ENCODE measurements around the gene MACO1.
A peak's percentile ranks its signal among the peaks of the same experiment; 100 is the strongest.

Gene MACO1

GRCh38 chr1:25492323-25492722, 61.6 kb downstream of the MACO1 start:
- H4K5ac ChIP-seq (ENCODE audit: low read length): no peak overlapping the region
- no peak overlapping the region for H3K56ac ChIP-seq (ENCODE audit: low read length)
- H3K4me2 ChIP-seq (ENCODE audit: low read length): no peak overlapping the region
- H3K36me3 ChIP-seq (ENCODE audit: control insufficient read depth, insufficient read depth, low read length): no peaks in the 10 kb centered on the region
- no peaks in the 10 kb centered on the region for H3K4me1 ChIP-seq (ENCODE audit: control insufficient read depth, low read depth, low read length)
- H3K4me3 ChIP-seq (ENCODE audit: low read length): no peak overlapping the region
- no peak overlapping the region for H2BK15ac ChIP-seq (replicated peaks; ENCODE audit: low read depth)
- no peak overlapping the region for H3K9ac ChIP-seq (ENCODE audit: low read length)
- DNase-seq: peak; percentile 34
- no peaks in the 10 kb centered on the region for H3K79me1 ChIP-seq (ENCODE audit: low read length)
- H3K23ac ChIP-seq (ENCODE audit: low read length): no peak overlapping the region
- H3K4ac ChIP-seq (ENCODE audit: low read depth, low read length): no peak overlapping the region
- WGBS (ENCODE audit: extremely low coverage, insufficient coverage, low lambda C conversion rate): no CpG with 5 or more reads among the region's 8 CpGs
- H4K8ac ChIP-seq (ENCODE audit: low read depth, low read length): no peak overlapping the region
- H3K18ac ChIP-seq (ENCODE audit: low read length): no peak overlapping the region
- no peaks in the 10 kb centered on the region for H3K27me3 ChIP-seq (ENCODE audit: insufficient read depth, low read length, poor library complexity)
- H2BK120ac ChIP-seq (ENCODE audit: low read depth, low read length): no peak overlapping the region
- no peak overlapping the region for H2AK5ac ChIP-seq (ENCODE audit: low read length)
- no peak overlapping the region for H2BK5ac ChIP-seq (ENCODE audit: low read length)
- no peak overlapping the region for H3K27ac ChIP-seq (ENCODE audit: low read depth, low read length)
- no peaks in the 10 kb centered on the region for H3K79me2 ChIP-seq (ENCODE audit: control insufficient read depth, insufficient read depth, low read length)

- H3K18ac ChIP-seq (ENCODE audit: low read length): no peak overlapping the region
- H3K79me1 ChIP-seq (ENCODE audit: low read length): no peaks in the 10 kb centered on the region
- H3K4me1 ChIP-seq (ENCODE audit: control insufficient read depth, low read depth, low read length): no peaks in the 10 kb centered on the region
- no peak overlapping the region for H3K9ac ChIP-seq (ENCODE audit: low read length)
- H3K27ac ChIP-seq (ENCODE audit: low read depth, low read length): no peak overlapping the region
- no peak overlapping the region for H3K4me2 ChIP-seq (ENCODE audit: low read length)
- H3K56ac ChIP-seq (ENCODE audit: low read length): no peak overlapping the region
- no peak overlapping the region for H4K8ac ChIP-seq (ENCODE audit: low read depth, low read length)
- no peak for DNase-seq
- H3K27me3 ChIP-seq (ENCODE audit: insufficient read depth, low read length, poor library complexity): no peaks in the 10 kb centered on the region
- H4K5ac ChIP-seq (ENCODE audit: low read length): no peak overlapping the region
- H3K36me3 ChIP-seq (ENCODE audit: control insufficient read depth, insufficient read depth, low read length): no peaks in the 10 kb centered on the region
- H3K23ac ChIP-seq (ENCODE audit: low read length): no peak overlapping the region
- H3K79me2 ChIP-seq (ENCODE audit: control insufficient read depth, insufficient read depth, low read length): no peaks in the 10 kb centered on the region
- no CpG with 5 or more reads among the region's 3 CpGs for WGBS (ENCODE audit: extremely low coverage, insufficient coverage, low lambda C conversion rate)
- H3K4me3 ChIP-seq (ENCODE audit: low read length): no peak overlapping the region
- H3K4ac ChIP-seq (ENCODE audit: low read depth, low read length): no peak overlapping the region
- no peak overlapping the region for H2BK15ac ChIP-seq (replicated peaks; ENCODE audit: low read depth)
- no peak overlapping the region for H2BK5ac ChIP-seq (ENCODE audit: low read length)
- H2BK120ac ChIP-seq (ENCODE audit: low read depth, low read length): no peak overlapping the region
- H2AK5ac ChIP-seq (ENCODE audit: low read length): no peak overlapping the region
Observed at GRCh38 chr1:25494952-25495351, 64.3 kb downstream of the MACO1 start.

GRCh38 chr1:25500694-25501093, 70.0 kb downstream of the MACO1 start:
- H3K4ac ChIP-seq (ENCODE audit: low read depth, low read length): no peak overlapping the region
- H3K18ac ChIP-seq (ENCODE audit: low read length): no peak overlapping the region
- no peak overlapping the region for H2BK120ac ChIP-seq (ENCODE audit: low read depth, low read length)
- H3K79me1 ChIP-seq (ENCODE audit: low read length): no peaks in the 10 kb centered on the region
- no peak overlapping the region for H3K4me2 ChIP-seq (ENCODE audit: low read length)
- no peak for DNase-seq
- H3K9ac ChIP-seq (ENCODE audit: low read length): no peak overlapping the region
- no peak overlapping the region for H2BK15ac ChIP-seq (replicated peaks; ENCODE audit: low read depth)
- H2BK5ac ChIP-seq (ENCODE audit: low read length): no peak overlapping the region
- H3K36me3 ChIP-seq (ENCODE audit: control insufficient read depth, insufficient read depth, low read length): no peaks in the 10 kb centered on the region
- H2AK5ac ChIP-seq (ENCODE audit: low read length): no peak overlapping the region
- no peaks in the 10 kb centered on the region for H3K27me3 ChIP-seq (ENCODE audit: insufficient read depth, low read length, poor library complexity)
- no peak overlapping the region for H3K4me3 ChIP-seq (ENCODE audit: low read length)
- no peak overlapping the region for H3K27ac ChIP-seq (ENCODE audit: low read depth, low read length)
- H3K79me2 ChIP-seq (ENCODE audit: control insufficient read depth, insufficient read depth, low read length): no peaks in the 10 kb centered on the region
- WGBS (ENCODE audit: extremely low coverage, insufficient coverage, low lambda C conversion rate): no CpG with 5 or more reads among the region's 1 CpG
- H3K23ac ChIP-seq (ENCODE audit: low read length): no peak overlapping the region
- no peak overlapping the region for H4K8ac ChIP-seq (ENCODE audit: low read depth, low read length)
- no peak overlapping the region for H3K56ac ChIP-seq (ENCODE audit: low read length)
- H3K4me1 ChIP-seq (ENCODE audit: control insufficient read depth, low read depth, low read length): peaks cover 2% of the 10 kb centered on the region
- H4K5ac ChIP-seq (ENCODE audit: low read length): no peak overlapping the region

GRCh38 chr1:25501235-25502058, 70.8 kb downstream of the MACO1 start:
- no peak overlapping the region for H3K23ac ChIP-seq (ENCODE audit: low read length)
- H2BK15ac ChIP-seq (replicated peaks; ENCODE audit: low read depth): no peak overlapping the region
- H3K79me1 ChIP-seq (ENCODE audit: low read length): no peaks in the 10 kb centered on the region
- H3K18ac ChIP-seq (ENCODE audit: low read length): no peak overlapping the region
- no CpG with 5 or more reads among the region's 7 CpGs for WGBS (ENCODE audit: extremely low coverage, insufficient coverage, low lambda C conversion rate)
- no peaks in the 10 kb centered on the region for H3K36me3 ChIP-seq (ENCODE audit: control insufficient read depth, insufficient read depth, low read length)
- no peak overlapping the region for H4K8ac ChIP-seq (ENCODE audit: low read depth, low read length)
- H2AK5ac ChIP-seq (ENCODE audit: low read length): no peak overlapping the region
- no peak overlapping the region for H4K5ac ChIP-seq (ENCODE audit: low read length)
- peak; percentile 89 for DNase-seq
- no peak overlapping the region for H3K4me3 ChIP-seq (ENCODE audit: low read length)
- H3K9ac ChIP-seq (ENCODE audit: low read length): no peak overlapping the region
- no peak overlapping the region for H2BK5ac ChIP-seq (ENCODE audit: low read length)
- H3K27me3 ChIP-seq (ENCODE audit: insufficient read depth, low read length, poor library complexity): no peaks in the 10 kb centered on the region
- no peak overlapping the region for H3K56ac ChIP-seq (ENCODE audit: low read length)
- no peak overlapping the region for H3K4me2 ChIP-seq (ENCODE audit: low read length)
- no peak overlapping the region for H2BK120ac ChIP-seq (ENCODE audit: low read depth, low read length)
- H3K4ac ChIP-seq (ENCODE audit: low read depth, low read length): no peak overlapping the region
- no peak overlapping the region for H3K27ac ChIP-seq (ENCODE audit: low read depth, low read length)
- H3K4me1 ChIP-seq (ENCODE audit: control insufficient read depth, low read depth, low read length): peaks cover 7% of the 10 kb centered on the region
- H3K79me2 ChIP-seq (ENCODE audit: control insufficient read depth, insufficient read depth, low read length): no peaks in the 10 kb centered on the region

GRCh38 chr1:25502957-25503356, 72.3 kb downstream of the MACO1 start:
- no peak overlapping the region for H3K27ac ChIP-seq (ENCODE audit: low read depth, low read length)
- H2BK5ac ChIP-seq (ENCODE audit: low read length): no peak overlapping the region
- H3K27me3 ChIP-seq (ENCODE audit: insufficient read depth, low read length, poor library complexity): no peaks in the 10 kb centered on the region
- H4K5ac ChIP-seq (ENCODE audit: low read length): no peak overlapping the region
- no peak overlapping the region for H3K56ac ChIP-seq (ENCODE audit: low read length)
- WGBS (ENCODE audit: extremely low coverage, insufficient coverage, low lambda C conversion rate): no CpG with 5 or more reads among the region's 4 CpGs
- no peaks in the 10 kb centered on the region for H3K79me2 ChIP-seq (ENCODE audit: control insufficient read depth, insufficient read depth, low read length)
- no peak overlapping the region for H2AK5ac ChIP-seq (ENCODE audit: low read length)
- H3K4ac ChIP-seq (ENCODE audit: low read depth, low read length): no peak overlapping the region
- no peak overlapping the region for H2BK15ac ChIP-seq (replicated peaks; ENCODE audit: low read depth)
- DNase-seq: no peak
- H3K4me2 ChIP-seq (ENCODE audit: low read length): no peak overlapping the region
- no peak overlapping the region for H3K9ac ChIP-seq (ENCODE audit: low read length)
- H3K36me3 ChIP-seq (ENCODE audit: control insufficient read depth, insufficient read depth, low read length): no peaks in the 10 kb centered on the region
- H3K18ac ChIP-seq (ENCODE audit: low read length): no peak overlapping the region
- no peak overlapping the region for H3K4me3 ChIP-seq (ENCODE audit: low read length)
- H2BK120ac ChIP-seq (ENCODE audit: low read depth, low read length): no peak overlapping the region
- no peak overlapping the region for H3K23ac ChIP-seq (ENCODE audit: low read length)
- no peaks in the 10 kb centered on the region for H3K79me1 ChIP-seq (ENCODE audit: low read length)
- H4K8ac ChIP-seq (ENCODE audit: low read depth, low read length): no peak overlapping the region
- peaks cover 7% of the 10 kb centered on the region for H3K4me1 ChIP-seq (ENCODE audit: control insufficient read depth, low read depth, low read length)
